BLaER1 treated with 17β-estradiol and CSF1 and Interleukin-3, amounts not matched to agents 10 nM and 100 nM (cell line): ENCODE data around the gene FUT8.

Experiments
- H3K27ac ChIP-seq, 11 experiments: shearing (Covaris generic); formaldehyde crosslinking; 2 replicates each; pipeline ENCODE4 v1.8.1; 2022
- H3K27me3 ChIP-seq, 11 experiments: shearing (Covaris generic); formaldehyde crosslinking; 2 replicates each; pipeline ENCODE4 v1.8.1; 2022
- H3K36me3 ChIP-seq, 11 experiments: shearing (Covaris generic); formaldehyde crosslinking; 2 replicates each; pipeline ENCODE4 v1.8.1; 2022
- H3K4me1 ChIP-seq, 10 experiments: shearing (Covaris generic); formaldehyde crosslinking; 2 replicates each; pipeline ENCODE4 v1.8.1; 2022
- H3K4me2 ChIP-seq, 11 experiments: shearing (Covaris generic); formaldehyde crosslinking; 2 replicates each; pipeline ENCODE4 v1.8.1; 2022
- H3K4me3 ChIP-seq, 10 experiments: shearing (Covaris generic); formaldehyde crosslinking; 2 replicates each; pipeline ENCODE4 v1.8.1; 2022
- H3K9ac ChIP-seq, 11 experiments: shearing (Covaris generic); formaldehyde crosslinking; 2 replicates each; pipeline ENCODE4 v1.8.1; 2022
- H3K9me3 ChIP-seq, 11 experiments: shearing (Covaris generic); formaldehyde crosslinking; replicated peaks in 1 of 11; 2 replicates each; pipeline ENCODE4 v1.8.1; 2022
- H4K20me1 ChIP-seq, 11 experiments: shearing (Covaris generic); formaldehyde crosslinking; 2 replicates each; pipeline ENCODE4 v1.8.1; 2022
- Cebpa-rat ChIP-seq, 11 experiments: shearing (Covaris generic); IDR thresholded peaks; 2 replicates each; pipeline ENCODE4 v1.8.1; 2022

FUT8 gene

GRCh38 chr14:65412032-65412846 is at the start of gene FUT8:
Gene FUT8 (plus strand): TSS chr14:65412730. CDS start chr14:65561564, 148,834 bp downstream.
- peak within 1 kb of the TSS; percentile 82 to 91 (median 86) for H3K9ac ChIP-seq
- TF ChIP-seq Cebpa-rat (IDR thresholded peaks at IDR 0.05): no peak
- no peaks in the 10 kb centered on the region for H3K36me3 ChIP-seq
- peak within 1 kb of the TSS; percentile 66 to 91 (median 85) for H3K27ac ChIP-seq
- H4K20me1 ChIP-seq: peaks cover 0 to 30% (median 15%) of the 10 kb centered on the region in 11 experiments; a peak in 11 of 22 replicates
- no peaks in the 10 kb centered on the region for H3K9me3 ChIP-seq
- H3K4me3 ChIP-seq: peak within 1 kb of the TSS; percentile 78 to 96 (median 85)
- H3K4me2 ChIP-seq: peak within 1 kb of the TSS; percentile 82 to 98 (median 89)
- no peaks in the 10 kb centered on the region for H3K27me3 ChIP-seq
- peaks cover 7 to 23% (median 18%) of the 10 kb centered on the region in 10 experiments; a peak in 18 of 20 replicates for H3K4me1 ChIP-seq

- Histone ChIP-seq H3K36me3 (no peaks in the 10 kb centered on the region), H3K9me3 (no peaks in the 10 kb centered on the region)
Observed at GRCh38 chr14:65366802-65367565, 45.5 kb upstream of the FUT8 start.

GRCh38 chr14:65369560-65369959 is 43.0 kb upstream of the FUT8 start:
- Histone ChIP-seq H3K4me1 (peaks cover 5 to 17% (median 15%) of the 10 kb centered on the region in 10 experiments; a peak in 17 of 20 replicates), H3K4me3 (no peak overlapping the region), H3K27ac (no peak overlapping the region), H3K4me2 (no peak overlapping the region), H4K20me1 (no peaks in the 10 kb centered on the region), H3K27me3 (no peaks in the 10 kb centered on the region), H3K9ac (no peak overlapping the region), H3K36me3 (no peaks in the 10 kb centered on the region), H3K9me3 (no peaks in the 10 kb centered on the region)
- TF ChIP-seq Cebpa-rat (IDR thresholded peaks at IDR 0.05): no peak

More at GRCh38 chr14:65366802-65367565, 45.5 kb upstream of the FUT8 start:
- Histone ChIP-seq H3K4me2 (peak overlapping the region in 10 of 11 experiments; percentile 20 to 77 (median 40); a peak in 18 of 22 replicates), H3K4me1 (peaks cover 5 to 17% (median 15%) of the 10 kb centered on the region in 10 experiments; a peak in 17 of 20 replicates), H4K20me1 (no peaks in the 10 kb centered on the region), H3K9ac (no peak overlapping the region), H3K27me3 (no peaks in the 10 kb centered on the region), H3K27ac (peak overlapping the region in 6 of 11 experiments; percentile 10 to 46 (median 32); a peak in 7 of 22 replicates), H3K4me3 (no peak overlapping the region)
- TF ChIP-seq Cebpa-rat (IDR thresholded peaks at IDR 0.05): peak in 4 of 11 experiments; percentile 28 to 54 (median 47); a peak in 5 of 22 replicates

- H3K36me3 ChIP-seq: no peaks in the 10 kb centered on the region
- H3K4me2 ChIP-seq: no peak overlapping the region
- peaks cover 5 to 17% (median 15%) of the 10 kb centered on the region in 10 experiments; a peak in 17 of 20 replicates for H3K4me1 ChIP-seq
- no peaks in the 10 kb centered on the region for H3K9me3 ChIP-seq
- no peaks in the 10 kb centered on the region for H4K20me1 ChIP-seq
- H3K4me3 ChIP-seq: no peak overlapping the region
- no peaks in the 10 kb centered on the region for H3K27me3 ChIP-seq
- H3K9ac ChIP-seq: no peak overlapping the region
- H3K27ac ChIP-seq: no peak overlapping the region
- no peak for TF ChIP-seq Cebpa-rat (IDR thresholded peaks at IDR 0.05)
Observed at GRCh38 chr14:65370801-65371248, 41.7 kb upstream of the FUT8 start.

GRCh38 chr14:65371784-65372183 is 40.7 kb upstream of the FUT8 start:
- Histone ChIP-seq H3K4me2 (no peak overlapping the region), H3K9ac (no peak overlapping the region), H3K4me3 (no peak overlapping the region), H4K20me1 (no peaks in the 10 kb centered on the region), H3K27me3 (no peaks in the 10 kb centered on the region), H3K27ac (no peak overlapping the region), H3K36me3 (no peaks in the 10 kb centered on the region), H3K4me1 (peaks cover 3 to 10% (median 8%) of the 10 kb centered on the region in 10 experiments; a peak in 17 of 20 replicates), H3K9me3 (no peaks in the 10 kb centered on the region)
- TF ChIP-seq Cebpa-rat (IDR thresholded peaks at IDR 0.05): no peak

- no peak for TF ChIP-seq Cebpa-rat (IDR thresholded peaks at IDR 0.05)
- H3K27me3 ChIP-seq: no peaks in the 10 kb centered on the region
- H3K4me1 ChIP-seq: no peaks in the 10 kb centered on the region
- H3K4me2 ChIP-seq: no peak overlapping the region
- H3K9me3 ChIP-seq: no peaks in the 10 kb centered on the region
- no peaks in the 10 kb centered on the region for H3K36me3 ChIP-seq
- no peak overlapping the region for H3K27ac ChIP-seq
- no peak overlapping the region for H3K9ac ChIP-seq
- H3K4me3 ChIP-seq: no peak overlapping the region
- H4K20me1 ChIP-seq: no peaks in the 10 kb centered on the region
Observed at GRCh38 chr14:65373016-65373670, 39.4 kb upstream of the FUT8 start.

GRCh38 chr14:65373671-65374039 is 38.9 kb upstream of the FUT8 start:
- TF ChIP-seq Cebpa-rat (IDR thresholded peaks at IDR 0.05): no peak
- no peak overlapping the region for H3K4me3 ChIP-seq

GRCh38 chr14:65377576-65377975 is 35.0 kb upstream of the FUT8 start:
- no peaks in the 10 kb centered on the region for H3K4me1 ChIP-seq
- H4K20me1 ChIP-seq: no peaks in the 10 kb centered on the region
- H3K36me3 ChIP-seq: no peaks in the 10 kb centered on the region
- no peak overlapping the region for H3K9ac ChIP-seq
- H3K4me2 ChIP-seq: no peak overlapping the region
- H3K9me3 ChIP-seq: peaks cover 15 to 27% (median 18%) of the 10 kb centered on the region in 11 experiments
- no peak overlapping the region for H3K27ac ChIP-seq
- H3K27me3 ChIP-seq: no peaks in the 10 kb centered on the region
- H3K4me3 ChIP-seq: no peak overlapping the region
- peak in 2 of 11 experiments; percentile 8 to 35; a peak in 2 of 22 replicates for TF ChIP-seq Cebpa-rat (IDR thresholded peaks at IDR 0.05)

More at GRCh38 chr14:65373671-65374039, 38.9 kb upstream of the FUT8 start:
- no peaks in the 10 kb centered on the region for H4K20me1 ChIP-seq
- no peaks in the 10 kb centered on the region for H3K9me3 ChIP-seq
- no peaks in the 10 kb centered on the region for H3K27me3 ChIP-seq
- H3K27ac ChIP-seq: no peak overlapping the region
- H3K36me3 ChIP-seq: no peaks in the 10 kb centered on the region
- H3K4me1 ChIP-seq: no peaks in the 10 kb centered on the region
- no peak overlapping the region for H3K9ac ChIP-seq
- H3K4me2 ChIP-seq: no peak overlapping the region

GRCh38 chr14:65382586-65382985 is 29.9 kb upstream of the FUT8 start:
- Histone ChIP-seq H3K4me1 (no peaks in the 10 kb centered on the region), H4K20me1 (no peaks in the 10 kb centered on the region), H3K27me3 (no peaks in the 10 kb centered on the region), H3K27ac (no peak overlapping the region), H3K9me3 (peaks cover 15 to 27% (median 18%) of the 10 kb centered on the region in 11 experiments), H3K4me2 (no peak overlapping the region), H3K4me3 (no peak overlapping the region), H3K36me3 (no peaks in the 10 kb centered on the region), H3K9ac (no peak overlapping the region)
- TF ChIP-seq Cebpa-rat (IDR thresholded peaks at IDR 0.05): no peak
